ENCODE measurements around the gene USP35.

USP35 gene

GRCh38 chr11:78194490-78194889, 5.8 kb downstream of the USP35 start:
- no peak for DNase-seq (ENCODE audit: low read depth)
- no peak overlapping the region for H3K4me3 ChIP-seq (ENCODE audit: low read depth, low read length)

- DNase-seq (ENCODE audit: low read depth) = no peak
- H3K4me3 ChIP-seq (ENCODE audit: low read depth, low read length) = no peak overlapping the region
These were observed 7.3 kb downstream of the USP35 start for GRCh38 chr11:78195917-78196560.

- DNase-seq (ENCODE audit: low read depth) = no peak
These were observed 8.0 kb downstream of the USP35 start for GRCh38 chr11:78196661-78197091.

GRCh38 chr11:78197816-78198215, 9.1 kb downstream of the USP35 start:
- no peak for DNase-seq (ENCODE audit: low read depth)
- H3K4me3 ChIP-seq (ENCODE audit: low read depth, low read length) = no peak overlapping the region

More at GRCh38 chr11:78196661-78197091, 8.0 kb downstream of the USP35 start:
- H3K4me3 ChIP-seq (ENCODE audit: low read depth, low read length) = no peak overlapping the region

- DNase-seq (ENCODE audit: low read depth) = no peak
- no peak overlapping the region for H3K4me3 ChIP-seq (ENCODE audit: low read depth, low read length)
These were observed 10.4 kb downstream of the USP35 start for GRCh38 chr11:78199015-78199652.

GRCh38 chr11:78199653-78200015, 10.9 kb downstream of the USP35 start:
- no peak for DNase-seq (ENCODE audit: low read depth)
- H3K4me3 ChIP-seq (ENCODE audit: low read depth, low read length) = no peak overlapping the region

- DNase-seq (ENCODE audit: low read depth) = no peak
- no peak overlapping the region for H3K4me3 ChIP-seq (ENCODE audit: low read depth, low read length)
These were observed 11.3 kb downstream of the USP35 start for GRCh38 chr11:78200061-78200460.

- no peak overlapping the region for H3K4me3 ChIP-seq (ENCODE audit: low read depth, low read length)
- DNase-seq (ENCODE audit: low read depth) = no peak
These were observed 11.8 kb downstream of the USP35 start for GRCh38 chr11:78200553-78200952.

GRCh38 chr11:78201096-78201818, 12.5 kb downstream of the USP35 start:
- no peak overlapping the region for H3K4me3 ChIP-seq (ENCODE audit: low read depth, low read length)
- no peak for DNase-seq (ENCODE audit: low read depth)

- no peak overlapping the region for H3K4me3 ChIP-seq (ENCODE audit: low read depth, low read length)
- DNase-seq (ENCODE audit: low read depth) = no peak
These were observed 14.0 kb downstream of the USP35 start for GRCh38 chr11:78202733-78203167.

GRCh38 chr11:78203184-78203583, 14.5 kb downstream of the USP35 start:
- DNase-seq (ENCODE audit: low read depth) = no peak
- H3K4me3 ChIP-seq (ENCODE audit: low read depth, low read length) = no peak overlapping the region

- H3K4me3 ChIP-seq (ENCODE audit: low read depth, low read length) = no peak overlapping the region
- DNase-seq (ENCODE audit: low read depth) = no peak
These were observed 16.5 kb downstream of the USP35 start for GRCh38 chr11:78205256-78205655.

GRCh38 chr11:78205691-78206090, 17.0 kb downstream of the USP35 start:
- DNase-seq (ENCODE audit: low read depth) = no peak
- H3K4me3 ChIP-seq (ENCODE audit: low read depth, low read length) = no peak overlapping the region

GRCh38 chr11:78207532-78208256, 19.0 kb downstream of the USP35 start:
- no peak for DNase-seq (ENCODE audit: low read depth)
- no peak overlapping the region for H3K4me3 ChIP-seq (ENCODE audit: low read depth, low read length)

GRCh38 chr11:78208257-78209165, 19.8 kb downstream of the USP35 start:
- no peak for DNase-seq (ENCODE audit: low read depth)
- no peak overlapping the region for H3K4me3 ChIP-seq (ENCODE audit: low read depth, low read length)

GRCh38 chr11:78209478-78209877, 20.8 kb downstream of the USP35 start:
- no peak for DNase-seq (ENCODE audit: low read depth)
- no peak overlapping the region for H3K4me3 ChIP-seq (ENCODE audit: low read depth, low read length)

- DNase-seq (ENCODE audit: low read depth) = no peak
These were observed 21.4 kb downstream of the USP35 start for GRCh38 chr11:78210000-78210608.

GRCh38 chr11:78211565-78211964, 22.8 kb downstream of the USP35 start:
- no peak overlapping the region for H3K4me3 ChIP-seq (ENCODE audit: low read depth, low read length)
- no peak for DNase-seq (ENCODE audit: low read depth)

More at GRCh38 chr11:78210000-78210608, 21.4 kb downstream of the USP35 start:
- H3K4me3 ChIP-seq (ENCODE audit: low read depth, low read length) = no peak overlapping the region
